Measurements from ENCODE around the gene GPC3. TPM values are rescaled to one million over a fixed set of nuclear protein-coding genes. Genes with fewer than 3 reads are reported as not detected.

The GPC3 gene
- total RNA-seq, 1 experiment from 2014 or later = 0.98 TPM

GRCh38 chrX:133989490-133989889 is 4.1 kb upstream of the GPC3 start (continued):
- no peak for TF ChIP-seq ZBTB33 (IDR thresholded peaks at IDR 0.05; ENCODE audit: extremely low read depth, insufficient replicate concordance, low read length)
- TF ChIP-seq ATF3 (IDR thresholded peaks at IDR 0.05) = no peak

GRCh38 chrX:133988010-133988409 is 2.6 kb upstream of the GPC3 start:
- H3K36me3 ChIP-seq (ENCODE audit: control insufficient read depth in 1 of 2, insufficient read depth in 2 of 2, low read length in 2 of 2) = no peaks in the 10 kb centered on the region
- no peak for TF ChIP-seq SP1 (IDR thresholded peaks at IDR 0.05; ENCODE audit: low read depth)
- TF ChIP-seq EZH2phosphoT487 (IDR thresholded peaks at IDR 0.05; ENCODE audit: borderline replicate concordance) = no peak
- no peak for TF ChIP-seq CEBPB (IDR thresholded peaks at IDR 0.05; ENCODE audit: low read depth)
- no peak for TF ChIP-seq YY1 (IDR thresholded peaks at IDR 0.05; ENCODE audit: extremely low read depth, insufficient replicate concordance, low read depth, low read length)
- no peak for TF ChIP-seq MAX (IDR thresholded peaks at IDR 0.05)
- TF ChIP-seq FOSL1 (IDR thresholded peaks at IDR 0.05; ENCODE audit: low read depth) = no peak
- TF ChIP-seq RAD21 (IDR thresholded peaks at IDR 0.05; ENCODE audit: low read depth) = no peak
- no peak for TF ChIP-seq POLR2AphosphoS5 (IDR thresholded peaks at IDR 0.05; ENCODE audit: low read depth, low read length)
- TF ChIP-seq CBX3 (IDR thresholded peaks at IDR 0.05; ENCODE audit: low read depth) = no peak
- no peak for TF ChIP-seq TCF7L2 (IDR thresholded peaks at IDR 0.05; ENCODE audit: borderline replicate concordance, extremely low read depth, insufficient read depth, insufficient read length)
- no peak for TF ChIP-seq EZH2 (IDR thresholded peaks at IDR 0.05)
- TF ChIP-seq ZBTB33 (IDR thresholded peaks at IDR 0.05; ENCODE audit: extremely low read depth, insufficient replicate concordance, low read length) = no peak
- no peak for TF ChIP-seq POLR2A (IDR thresholded peaks at IDR 0.05; ENCODE audit: borderline replicate concordance, extremely low read depth, insufficient read depth, insufficient read length)
- TF ChIP-seq JUND (IDR thresholded peaks at IDR 0.05) = no peak
- TF ChIP-seq ZNF274 (IDR thresholded peaks at IDR 0.05; ENCODE audit: low read depth, low read length) = no peak
- no peak for TF ChIP-seq ZFX (IDR thresholded peaks at IDR 0.05)
- no peak overlapping the region for H3K9ac ChIP-seq (ENCODE audit: low read length)
- no peak overlapping the region for H3K4me3 ChIP-seq (replicated peaks in 1 of 2; ENCODE audit: low read depth in 1 of 2, low read length in 2 of 2)
- H4K20me1 ChIP-seq (ENCODE audit: insufficient read depth) = no peaks in the 10 kb centered on the region
- no peaks in the 10 kb centered on the region; a peak in 1 of 4 replicates for H3K4me1 ChIP-seq (ENCODE audit: control insufficient read depth in 1 of 2, insufficient read depth in 2 of 2, low read length in 2 of 2)
- intact Hi-C loops (cut with micrococcal nuclease) = no loop called here
- H3K9me3 ChIP-seq (ENCODE audit: control insufficient read depth in 1 of 2, insufficient read depth in 1 of 2, low read depth in 1 of 2, low read length in 2 of 2) = no peaks in the 10 kb centered on the region
- no peaks in the 10 kb centered on the region for H3K27me3 ChIP-seq (ENCODE audit: insufficient read depth, low read length)
- no peaks in the 10 kb centered on the region for H3K79me2 ChIP-seq (ENCODE audit: insufficient read depth, low read length)
- H3K4me2 ChIP-seq (ENCODE audit: low read length) = no peak overlapping the region
- no peaks in the 10 kb centered on the region for H3K9me2 ChIP-seq (ENCODE audit: insufficient read depth)
- DNase-seq (ENCODE audit: low read depth, low spot score) (no peak), ATAC-seq (no peak)
- H3K27ac ChIP-seq (ENCODE audit: low read depth, low read length) = no peak overlapping the region
- H2AFZ ChIP-seq (ENCODE audit: low read depth, low read length, poor library complexity, severe bottlenecking) = no peak overlapping the region
- ChIA-PET CTCF (no interaction called here), POLR2A (no interaction called here), RAD21 (ENCODE audit: low non-redundant PET in 1 of 2, low total read pairs in 2 of 2, uncharacterized antibody in 2 of 2, unreplicated experiment in 2 of 2) (no interaction called here)
- BruUV-seq (replicated peaks) = no TSS peak
